ENCODE data around the gene ENTREP1. TPM values are rescaled to one million over a fixed set of nuclear protein-coding genes. Genes with fewer than 3 reads are reported as not detected.

The ENTREP1 gene
- total RNA-seq, 2 donors from 2014 or later, result 3.3 to 6.5 TPM

DNA sequence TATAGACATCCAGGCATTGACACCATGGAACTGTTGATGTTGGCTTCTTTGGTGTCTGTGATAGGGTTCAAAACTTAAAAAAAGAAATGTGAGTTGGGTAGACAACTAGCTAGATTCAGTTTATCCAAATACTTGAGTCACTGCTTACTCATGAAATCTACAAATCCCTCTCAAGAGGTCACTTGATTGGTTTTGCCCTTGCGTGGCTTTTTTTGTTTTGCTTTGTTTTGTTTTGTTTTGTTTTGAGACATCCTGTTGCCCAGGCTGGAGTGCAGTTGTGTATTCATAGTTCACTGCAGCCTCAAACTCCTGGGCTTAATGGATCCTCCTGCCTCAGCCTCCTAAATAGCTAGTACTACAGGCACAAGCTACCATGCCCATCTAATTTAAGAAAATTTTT lies 10.5 kb upstream of the ENTREP1 start:
- no peak for DNase-seq (ENCODE audit: low spot score)
- intact Hi-C loops (cut with DNase I), result no loop called here

DNA sequence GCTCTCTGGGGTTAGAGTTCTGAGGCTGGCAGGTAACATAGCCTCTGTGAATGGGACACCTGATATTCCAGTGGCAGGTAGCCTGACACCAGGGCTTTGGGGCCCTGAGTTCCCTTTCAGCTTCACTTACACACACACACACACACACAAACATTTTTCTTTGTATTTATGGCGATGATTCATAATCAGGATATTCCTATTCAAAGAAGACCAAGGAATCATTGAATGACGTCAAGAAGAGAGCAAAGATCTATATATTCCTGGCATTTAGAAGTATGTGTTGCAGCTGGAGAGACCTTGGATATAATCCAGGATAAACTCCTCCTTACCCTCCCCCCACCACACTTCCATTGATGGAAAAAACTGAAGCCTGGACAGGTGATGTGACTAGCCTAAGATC lies 7.9 kb upstream of the ENTREP1 start:
- intact Hi-C loops (cut with DNase I), result no loop called here
- no peak for DNase-seq (ENCODE audit: low spot score)

DNA sequence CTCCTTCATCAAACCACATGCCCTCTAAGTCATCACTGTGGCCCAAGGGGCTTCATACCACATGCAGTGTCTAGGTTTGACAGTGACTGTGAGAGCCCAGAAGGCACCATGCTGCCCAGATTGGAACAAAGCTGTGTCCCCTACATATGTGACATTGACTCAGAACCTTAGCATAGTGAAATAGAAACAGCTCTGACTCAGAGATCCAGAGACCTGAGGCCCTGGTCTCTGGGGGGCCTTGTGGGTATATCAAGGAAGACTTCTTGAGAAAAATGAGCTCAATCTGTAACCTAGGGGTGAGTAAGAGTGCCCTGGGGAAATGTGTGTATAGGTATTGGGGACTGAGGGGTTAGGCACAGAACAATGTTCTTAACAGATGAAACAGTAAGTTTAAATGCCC lies 7.1 kb upstream of the ENTREP1 start:
- DNase-seq (ENCODE audit: low spot score), result no peak

DNA sequence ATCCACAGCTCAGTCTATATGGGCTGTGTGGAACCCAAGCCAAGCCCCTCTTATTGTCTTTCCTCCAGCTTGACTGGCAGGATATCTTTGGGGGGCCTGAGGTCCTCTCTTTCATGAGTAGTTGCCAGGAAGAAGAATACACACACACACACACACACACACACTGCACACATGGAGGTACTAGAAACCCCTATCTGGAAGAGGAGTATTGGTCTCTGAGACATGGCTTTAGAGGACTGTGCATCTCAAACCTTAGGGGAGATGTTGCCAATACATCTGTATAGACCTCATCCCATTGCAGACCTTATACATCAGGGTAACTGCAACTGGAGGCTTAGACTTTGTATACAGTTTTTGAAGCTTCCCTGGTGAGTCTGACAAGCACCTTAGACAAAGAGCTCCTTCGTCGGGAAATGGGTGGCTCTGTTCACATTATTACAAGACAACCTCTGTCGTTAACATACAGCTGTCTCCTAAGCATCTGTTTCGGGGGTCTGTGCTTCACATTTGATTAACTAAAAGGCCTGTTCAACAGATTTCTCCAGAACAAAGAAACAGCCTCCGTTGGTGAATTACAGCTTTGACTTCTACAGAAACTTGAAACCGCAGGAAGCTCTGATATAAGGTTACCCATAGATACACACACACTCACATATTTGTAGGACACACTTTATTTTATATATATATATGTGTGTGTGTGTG lies 5.5 kb upstream of the ENTREP1 start:
- intact Hi-C loops (cut with DNase I), result no loop called here
- DNase-seq (ENCODE audit: low spot score), result no peak

More for the DNA sequence above, 7.1 kb upstream of the ENTREP1 start:
- intact Hi-C loops (cut with DNase I), result no loop called here

DNA sequence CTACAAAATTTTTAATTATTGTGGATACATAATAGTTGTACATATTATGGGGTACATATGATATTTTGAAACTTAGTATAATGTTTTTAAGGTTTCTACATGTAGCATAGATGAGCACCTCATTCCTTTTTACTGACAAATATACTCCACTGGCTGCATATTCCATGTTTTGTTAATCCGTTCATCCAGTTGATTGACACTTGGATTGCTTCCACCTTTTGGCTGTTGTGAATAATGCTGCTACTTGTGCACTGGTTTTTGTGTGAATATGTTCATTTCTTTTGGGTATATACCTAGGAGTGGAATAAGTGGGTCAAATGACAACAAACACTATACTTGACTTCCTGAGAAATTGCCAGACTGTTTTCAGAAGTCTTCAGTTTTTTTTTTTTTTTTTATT lies 2.8 kb upstream of the ENTREP1 start:
- intact Hi-C loops (cut with DNase I), result no loop called here
- no peak for DNase-seq (ENCODE audit: low spot score)

DNA sequence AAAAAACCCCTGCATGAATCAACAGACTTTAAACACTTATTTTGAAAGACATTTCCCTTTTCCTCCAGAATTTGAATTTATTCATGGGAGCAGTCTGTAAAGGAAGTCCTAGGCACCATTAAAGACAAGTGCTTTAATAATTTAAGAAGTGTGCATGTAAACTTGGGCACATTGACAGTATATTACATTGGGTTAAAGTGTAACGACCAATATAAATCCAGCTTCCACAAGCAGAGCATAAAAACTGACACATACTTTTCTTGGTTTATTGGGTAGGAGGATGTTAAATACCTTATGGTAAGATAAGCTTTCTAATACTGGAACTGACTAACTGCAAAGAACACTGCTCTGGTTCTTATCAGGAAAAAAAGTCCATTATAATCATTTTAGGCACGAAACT lies 1.2 kb upstream of the ENTREP1 start:
- no peak for DNase-seq (ENCODE audit: low spot score)
- intact Hi-C loops (cut with DNase I), result no loop called here

DNA sequence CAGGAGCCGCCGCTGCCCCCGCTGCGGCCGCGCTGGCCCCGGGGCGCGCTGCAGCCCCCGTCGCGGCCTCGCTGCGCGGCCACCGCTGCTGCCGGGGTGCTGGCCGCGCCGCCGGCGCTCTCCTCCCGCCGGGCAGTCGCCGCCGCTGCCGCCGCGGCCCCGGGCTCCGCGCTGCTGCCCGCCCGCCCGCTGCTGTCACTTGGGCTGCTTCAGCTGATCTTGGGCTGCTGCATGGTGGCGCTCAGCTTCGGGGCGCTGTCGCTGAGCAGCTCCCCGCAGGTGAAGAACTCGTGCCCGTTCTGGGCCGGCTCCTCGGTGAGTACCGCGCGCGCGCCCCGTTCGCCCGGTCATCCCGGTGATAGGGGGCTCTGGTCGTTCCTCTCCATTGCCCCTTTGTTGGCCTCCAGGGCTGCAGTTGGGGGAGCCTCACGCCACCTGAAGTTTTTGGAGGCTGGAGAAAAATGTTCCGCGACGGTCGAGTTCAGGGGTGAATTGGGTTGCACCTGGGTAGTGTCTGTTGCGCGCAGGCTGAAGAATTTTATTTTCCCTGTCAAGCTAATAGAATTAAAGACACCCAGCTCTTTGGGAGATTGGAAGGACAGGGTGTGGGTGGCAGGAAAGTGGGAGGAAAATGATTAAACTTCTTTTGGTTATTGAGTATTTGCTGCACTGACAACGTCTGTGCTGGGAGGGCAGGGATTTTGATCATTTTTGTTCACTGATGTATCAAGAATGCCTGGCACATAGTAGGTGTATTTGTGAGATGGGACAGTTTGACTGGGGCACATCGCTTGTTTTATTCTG lies 596 bp downstream of the ENTREP1 start:
- DNase-seq (ENCODE audit: low spot score), result no peak

DNA sequence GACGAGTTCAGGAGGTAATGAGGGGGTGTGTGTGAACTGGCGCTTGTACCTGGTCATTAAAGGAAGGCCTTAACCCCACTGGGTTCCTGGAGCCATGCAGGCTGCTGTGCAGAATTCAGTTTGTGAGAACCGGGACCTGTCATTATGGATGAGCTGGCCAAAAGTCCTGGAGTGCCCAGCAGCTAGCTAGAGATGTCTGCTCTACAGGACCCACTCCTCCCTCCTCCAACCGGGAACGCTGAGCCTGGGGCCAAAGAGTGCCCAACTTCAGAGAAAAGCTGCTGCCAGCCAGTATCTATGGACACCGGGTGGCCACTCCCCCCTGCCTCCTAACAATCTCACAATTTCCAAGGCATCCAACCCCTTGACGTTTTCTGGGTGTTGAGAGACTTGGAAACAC lies 1.2 kb downstream of the ENTREP1 start:
- no peak for DNase-seq (ENCODE audit: low spot score)
- intact Hi-C loops (cut with DNase I), result no loop called here

More for the DNA sequence above, 596 bp downstream of the ENTREP1 start:
- intact Hi-C loops (cut with DNase I), result no loop called here

DNA sequence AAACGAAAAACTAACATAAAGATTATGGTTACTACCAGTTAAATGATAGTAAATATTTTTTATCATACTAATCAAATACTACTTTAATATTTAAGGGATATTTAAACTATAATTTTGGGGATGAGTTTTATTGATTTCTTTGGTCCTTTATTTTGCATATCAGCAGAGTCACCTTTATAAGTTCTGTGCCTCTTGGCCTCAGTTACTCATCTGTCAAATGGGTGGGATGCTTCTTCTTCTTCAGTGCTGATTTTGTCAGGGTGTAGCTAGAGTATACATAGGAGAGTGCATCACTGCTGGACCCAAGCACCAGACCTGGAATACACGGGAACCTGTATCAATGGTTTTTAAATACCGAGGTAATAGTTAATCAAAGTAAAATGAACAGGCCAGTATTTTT lies 5.6 kb downstream of the ENTREP1 start:
- DNase-seq (ENCODE audit: low spot score), result no peak
- intact Hi-C loops (cut with DNase I), result no loop called here

DNA sequence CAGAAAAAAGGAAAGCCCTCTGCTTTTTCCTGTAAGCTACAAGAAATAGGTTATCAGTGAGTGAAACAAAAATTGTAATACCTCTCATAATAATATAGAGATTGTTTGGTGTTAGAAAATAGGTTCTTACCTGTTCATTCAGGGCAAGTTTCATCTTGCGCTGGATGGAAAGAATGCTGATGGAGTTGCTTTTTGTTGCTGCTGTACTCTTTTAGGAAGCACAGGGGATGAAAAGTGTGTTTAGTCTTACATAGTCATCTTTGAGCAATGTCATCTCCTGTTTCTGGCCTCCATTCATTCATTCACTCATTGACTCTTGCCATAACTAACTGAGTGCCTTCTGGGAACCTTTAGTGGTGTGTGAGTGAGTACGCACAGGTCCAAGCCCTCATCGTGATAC lies 6.4 kb downstream of the ENTREP1 start:
- DNase-seq (ENCODE audit: low spot score), result no peak
- intact Hi-C loops (cut with DNase I), result no loop called here

DNA sequence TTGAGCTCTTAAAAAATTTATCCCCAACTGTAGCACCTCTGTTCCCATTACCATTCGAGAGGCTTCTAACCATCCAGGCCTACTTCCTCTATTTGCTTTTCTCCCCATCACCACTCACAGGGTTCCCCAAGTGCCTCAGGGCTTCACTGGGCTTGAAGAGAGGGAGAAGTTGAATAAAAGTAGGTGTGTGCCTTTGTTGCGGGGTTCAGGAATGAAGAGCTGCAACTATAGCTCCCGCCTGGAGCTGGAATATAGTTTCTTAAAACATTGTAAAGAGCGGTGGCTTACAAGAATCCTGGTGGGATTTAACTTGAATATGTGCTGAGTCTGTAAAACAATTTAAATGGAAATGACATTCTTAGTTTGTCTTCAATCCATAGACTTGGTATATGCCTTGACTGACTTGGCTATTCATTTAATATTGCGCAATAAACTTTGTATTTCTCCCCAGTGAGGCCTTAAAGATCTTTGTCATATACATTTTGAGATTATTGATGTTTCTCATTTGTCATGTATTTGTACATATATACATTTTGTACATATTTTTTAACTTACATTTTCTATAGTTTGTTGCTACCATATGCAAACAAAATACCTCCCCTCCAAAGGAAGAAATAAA lies 7.2 kb downstream of the ENTREP1 start:
- no peak for DNase-seq (ENCODE audit: low spot score)
- intact Hi-C loops (cut with DNase I), result no loop called here

DNA sequence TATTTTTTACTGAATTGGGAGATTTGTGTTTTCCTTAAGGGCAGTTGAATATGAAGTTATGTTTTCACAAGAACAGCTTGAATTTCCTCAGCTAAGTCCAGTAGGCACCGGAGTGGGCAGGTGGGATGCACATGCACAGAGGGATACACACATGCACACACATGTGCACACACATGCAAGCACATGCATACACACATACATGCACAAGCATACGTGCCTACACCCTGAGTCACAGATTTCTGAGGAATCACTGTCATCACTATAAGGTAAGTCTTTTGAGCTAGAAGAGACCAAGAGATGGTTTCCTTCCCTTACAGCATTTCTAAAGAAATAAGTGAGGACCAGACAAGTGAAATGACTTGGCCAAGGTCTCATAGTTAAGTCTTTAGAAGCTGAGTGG lies 8.7 kb downstream of the ENTREP1 start:
- no peak for DNase-seq (ENCODE audit: low spot score)
- intact Hi-C loops (cut with DNase I), result no loop called here

DNA sequence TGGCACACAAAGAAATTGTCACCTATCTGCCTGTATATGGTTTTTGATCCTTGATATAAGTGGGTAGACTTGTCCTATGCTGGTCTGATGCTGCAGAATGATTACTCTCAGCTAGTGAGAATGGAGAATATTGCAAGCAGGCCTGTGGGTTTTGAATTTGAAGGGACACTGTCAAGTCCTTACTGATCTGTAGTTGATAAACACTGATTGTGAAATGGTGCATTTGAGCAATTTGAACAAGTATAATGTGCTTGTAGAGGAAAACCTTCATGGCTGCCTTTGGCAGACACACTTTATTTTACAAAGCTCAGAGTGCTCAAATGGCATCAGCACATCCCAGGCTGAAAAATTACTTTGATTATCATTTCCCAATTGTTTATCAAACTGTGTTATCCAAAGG lies 9.3 kb downstream of the ENTREP1 start:
- DNase-seq (ENCODE audit: low spot score), result no peak
- intact Hi-C loops (cut with DNase I), result no loop called here

DNA sequence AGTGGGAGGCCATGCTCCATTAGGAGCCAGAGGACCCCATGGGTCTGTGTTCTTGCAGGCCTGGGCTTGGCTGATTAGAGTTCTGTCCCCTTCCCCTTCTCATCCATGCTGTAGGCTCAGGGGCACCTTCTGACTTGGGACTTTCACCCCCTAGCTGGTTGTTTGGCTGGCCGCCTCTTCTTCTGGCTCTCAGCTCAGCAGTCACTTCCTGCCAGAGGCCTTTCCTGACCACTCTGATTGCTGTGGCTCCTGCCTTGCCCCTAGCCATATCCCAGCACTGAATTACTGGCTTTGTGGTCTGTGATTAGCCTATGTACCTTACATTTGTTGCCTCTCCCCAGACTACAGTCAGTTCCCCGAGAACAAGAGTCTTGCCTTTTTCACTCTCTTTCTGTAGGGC lies 14.6 kb downstream of the ENTREP1 start:
- intact Hi-C loops (cut with DNase I), result no loop called here
- DNase-seq (ENCODE audit: low spot score), result no peak

DNA sequence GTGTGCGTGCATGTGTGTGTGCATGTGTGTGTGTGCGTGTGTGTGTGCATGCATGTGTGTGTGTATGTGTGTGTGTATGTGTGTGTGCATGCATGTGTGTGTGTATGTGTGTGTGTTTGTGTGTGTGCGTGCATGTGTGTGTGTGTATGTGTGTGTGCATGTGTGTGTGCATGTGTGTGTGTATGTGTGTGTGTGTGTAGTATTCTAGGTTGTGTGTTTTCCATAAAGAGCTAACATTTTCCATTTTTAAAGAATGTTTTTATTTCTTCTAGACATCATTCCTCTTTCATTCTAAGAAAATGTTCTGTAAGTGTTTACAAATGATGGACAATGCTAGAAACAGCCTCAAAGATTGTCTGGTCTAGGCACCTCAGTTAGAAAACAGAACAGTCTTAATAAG lies 15.6 kb downstream of the ENTREP1 start:
- intact Hi-C loops (cut with DNase I), result no loop called here
- no peak for DNase-seq (ENCODE audit: low spot score)

DNA sequence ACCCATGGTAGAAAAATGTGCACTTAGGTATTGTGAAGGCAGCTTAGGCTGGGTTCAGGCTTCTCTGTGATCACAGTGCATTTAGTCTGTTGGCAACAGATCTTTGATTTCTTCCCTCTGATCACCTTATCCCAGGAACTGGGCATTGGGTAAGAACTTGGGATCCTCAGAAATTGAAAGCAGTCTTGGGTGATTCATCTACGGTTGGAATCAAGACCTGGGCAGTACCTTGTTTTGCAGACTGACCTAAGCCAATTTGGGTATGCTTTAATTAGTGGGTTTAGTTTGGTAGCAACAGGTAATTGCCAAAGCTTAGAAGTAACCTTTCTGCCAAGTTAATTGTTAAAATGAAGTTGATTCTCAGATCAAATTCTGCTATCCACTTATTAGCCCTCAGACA lies 17.8 kb downstream of the ENTREP1 start:
- intact Hi-C loops (cut with DNase I), result no loop called here
- DNase-seq (ENCODE audit: low spot score), result no peak

DNA sequence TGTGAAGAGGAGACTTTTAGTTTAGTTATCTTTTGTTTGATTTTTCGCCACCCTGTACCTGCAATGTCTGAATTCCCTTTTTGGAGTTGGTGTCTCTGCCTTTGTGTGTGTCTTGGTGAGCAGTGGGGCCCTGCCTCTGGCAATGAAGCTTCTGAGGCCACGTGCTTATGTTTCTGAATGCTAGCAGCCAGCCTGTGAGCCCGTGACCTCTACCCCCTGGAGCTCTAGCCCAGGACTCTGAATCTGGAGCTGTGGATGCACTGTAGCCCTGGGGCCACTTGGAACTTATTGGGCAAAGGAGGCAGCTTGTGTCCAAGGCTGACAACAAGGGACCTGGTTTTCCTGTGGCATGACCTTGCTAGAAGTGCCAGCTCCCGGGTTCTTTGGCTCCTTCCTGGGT lies 19.4 kb downstream of the ENTREP1 start:
- intact Hi-C loops (cut with DNase I), result no loop called here
- no peak for DNase-seq (ENCODE audit: low spot score)

DNA sequence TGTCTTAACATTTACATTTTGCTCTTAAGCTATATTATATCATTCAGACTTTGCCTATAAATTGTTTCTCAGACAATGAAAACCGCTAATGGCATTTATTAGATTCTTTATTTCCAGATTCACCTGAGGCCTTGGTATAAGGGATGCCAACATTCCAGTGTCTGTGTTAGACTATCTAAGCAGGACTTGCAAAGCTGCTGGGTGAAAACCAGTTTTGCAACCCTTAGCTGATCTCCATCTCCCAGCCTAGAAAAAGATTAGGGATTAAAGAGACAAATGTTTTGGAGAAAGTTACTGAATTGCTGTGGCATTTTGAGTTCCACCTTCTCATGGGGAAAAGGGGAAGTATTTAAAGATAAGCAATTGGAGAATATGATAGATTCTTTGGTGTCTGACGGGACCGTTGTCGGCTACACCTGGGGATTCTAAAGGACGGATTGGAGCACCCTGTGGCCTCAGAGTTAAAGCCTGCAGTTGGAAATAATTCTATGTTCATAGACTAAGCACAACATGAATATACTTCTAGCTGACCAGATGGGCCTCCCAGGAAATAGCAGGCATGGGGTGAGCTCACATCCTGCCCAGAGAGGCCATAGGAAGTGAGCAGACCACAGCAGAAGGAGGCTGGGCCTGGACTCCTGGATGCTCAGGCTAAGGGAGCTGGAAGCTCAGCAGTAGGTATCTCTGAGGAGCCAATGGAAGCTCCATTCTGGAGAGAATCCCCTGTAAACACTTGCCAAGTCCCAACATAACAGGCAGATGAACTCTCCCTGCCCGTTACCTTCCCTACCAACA lies 21.8 kb downstream of the ENTREP1 start:
- no peak for DNase-seq (ENCODE audit: low spot score)
- intact Hi-C loops (cut with DNase I), result no loop called here

DNA sequence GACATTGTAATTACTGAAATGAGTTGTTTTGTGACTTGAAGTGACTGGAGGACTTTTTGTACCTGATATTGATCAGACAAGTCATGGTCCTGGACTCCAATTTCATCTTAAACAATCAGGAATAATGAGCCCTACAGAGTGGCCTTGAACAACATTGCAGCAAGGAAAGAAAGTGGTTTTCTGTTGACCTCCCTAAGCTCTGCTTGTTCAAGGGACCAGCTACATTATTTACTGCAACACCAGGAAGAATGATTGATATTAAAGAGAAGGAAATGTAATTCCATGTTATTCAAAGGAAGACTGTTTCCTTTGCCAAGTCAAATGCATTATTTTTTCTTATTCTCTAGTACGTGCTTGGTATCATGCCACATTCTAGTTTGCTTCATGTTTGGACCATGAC lies 22.6 kb downstream of the ENTREP1 start:
- no peak for DNase-seq (ENCODE audit: low spot score)
- intact Hi-C loops (cut with DNase I), result no loop called here

DNA sequence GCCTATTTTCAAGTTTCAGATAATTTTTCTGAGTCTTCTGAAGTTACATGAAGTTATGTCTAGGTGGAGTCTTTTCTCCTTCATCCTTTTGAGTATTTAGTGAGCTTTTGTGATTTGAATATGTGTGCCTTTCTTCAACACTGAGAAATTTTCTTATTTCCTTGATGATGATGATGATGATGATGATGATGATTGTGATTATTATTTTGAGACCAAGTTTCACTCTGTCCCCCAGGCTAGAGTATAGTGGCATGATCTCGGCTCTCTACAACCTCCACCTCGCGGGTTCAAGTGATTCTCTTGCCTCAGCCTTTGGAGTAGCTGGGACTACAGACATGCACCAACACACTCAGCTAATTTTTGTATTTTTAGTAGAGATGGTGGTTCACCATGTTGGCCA lies 26.2 kb downstream of the ENTREP1 start:
- intact Hi-C loops (cut with DNase I), result no loop called here
- no peak for DNase-seq (ENCODE audit: low spot score)

All from posterior vena cava (tissue), 2 donors.